Esophagus squamous epithelium (tissue), 5 donors: Measurements from ENCODE around the gene DIMT1. TPM values are rescaled to one million over a fixed set of nuclear protein-coding genes. Genes with fewer than 3 reads are reported as not detected.

Source experiments
- DNase-seq: peaks from one replicate; lab custom pipeline; 2025; lab: John Stamatoyannopoulos, UW
- H3K27ac ChIP-seq, 4 donors: fragments of 200-600 bp; sonication (generic); one replicate each; pipeline ENCODE4 v1.5.1; 2016 to 2019; ENCODE audit warnings: mild to moderate bottlenecking in 1 of 4
- H3K27me3 ChIP-seq, 4 donors: fragments of 200-600 bp; sonication (generic); 1 replicate in 3 of 4; 2 replicates in 1 of 4; pipeline versions ENCODE4 v1.5.1 to v1.6.0; 2017 to 2021; ENCODE audit warnings: antibody characterized with exemption in 1 of 4
- H3K36me3 ChIP-seq, 3 donors: fragments of 200-600 bp; sonication (generic); one replicate each; pipeline ENCODE4 v1.5.1; 2016 to 2019
- H3K4me1 ChIP-seq, 3 donors: fragments of 200-600 bp; sonication (generic); one replicate each; pipeline ENCODE4 v1.5.1; 2017 to 2019
- H3K4me3 ChIP-seq, 4 donors: fragments of 200-600 bp; sonication (generic); 1 replicate in 3 of 4; 2 replicates in 1 of 4; pipeline ENCODE4 v1.5.1; 2016 to 2019; ENCODE audit warnings: mild to moderate bottlenecking in 2 of 4, moderate library complexity in 1 of 4
- H3K9me3 ChIP-seq, 3 donors: fragments of 200-600 bp; sonication (generic); one replicate each; pipeline ENCODE4 v1.5.1; 2016 to 2019
- CTCF ChIP-seq, 6 experiments: fragments of 450-650 bp in 4 of 6; fragments of 200-600 bp in 2 of 6; sonication (generic) in 2 of 6; IDR thresholded peaks; one replicate each; pipeline ENCODE4 v1.5.1; 2016 to 2019; ENCODE audit warnings: antibody characterized with exemption in 6 of 6, mild to moderate bottlenecking in 4 of 6, moderate library complexity in 4 of 6
- POLR2A ChIP-seq, 4 donors: fragments of 450-650 bp; IDR thresholded peaks; one replicate each; pipeline ENCODE4 v1.6.1; 2017; ENCODE audit warnings: antibody characterized with exemption in 4 of 4, mild to moderate bottlenecking in 4 of 4, moderate library complexity in 3 of 4
- WGBS, 2 donors: methylation state at CpG; one replicate each; pipeline ENCODE4 v1.1.5; 2018; 5-methylcytosine and 5-hydroxymethylcytosine counted together
- intact Hi-C: fragments of 100-400 bp; cut with DNase I; formaldehyde crosslinking; loops from one replicate; pipeline ENCODE4 v1.15.0; 2022
- total RNA-seq, 4 donors: library from RNA; depleted of rRNA; stranded (reverse); fragments of >200 nt; gene quantifications; one replicate each; pipeline ENCODE4 v1.1.0, GENCODE V29; 2016
- donor health status: DM: yes; HTN: yes; CAD: no.

Gene DIMT1
- total RNA-seq, 4 donors from 2014 or later = 18.8 to 38.5 (median 26.8) TPM

- DNase-seq = no peak
- H3K9me3 ChIP-seq = no peaks in the 10 kb centered on the region
- intact Hi-C loops = loop anchor here (10.0 kb wide), 1 partner anchor 139 kb away; no protein-coding TSS in a partner anchor
- H3K27ac ChIP-seq = peak overlapping the region in 1 of 4 donors; percentile 28
- TF ChIP-seq CTCF (IDR thresholded peaks at IDR 0.05) (peak in 5 of 6 experiments; percentile 58 to 79 (median 75)), POLR2A (IDR thresholded peaks at IDR 0.05) (no peak)
- no peaks in the 10 kb centered on the region for H3K27me3 ChIP-seq
- no peak overlapping the region for H3K4me3 ChIP-seq
- peaks cover 0 to 6% (median 0%) of the 10 kb centered on the region in 3 donors for H3K4me1 ChIP-seq
- peaks cover 4 to 92% (median 15%) of the 10 kb centered on the region in 3 donors for H3K36me3 ChIP-seq
Measured at GRCh38 chr5:62354028-62354874, 49.5 kb downstream of the DIMT1 start.

- DNase-seq = no peak
- Histone ChIP-seq H3K9me3 (no peaks in the 10 kb centered on the region), H3K27me3 (no peaks in the 10 kb centered on the region), H3K4me1 (peaks cover 0 to 4% (median 0%) of the 10 kb centered on the region in 3 donors), H3K36me3 (peaks cover 4 to 64% (median 9%) of the 10 kb centered on the region in 3 donors), H3K27ac (no peak overlapping the region), H3K4me3 (no peak overlapping the region)
- TF ChIP-seq POLR2A (IDR thresholded peaks at IDR 0.05) (no peak), CTCF (IDR thresholded peaks at IDR 0.05) (no peak)
- intact Hi-C loops = no loop called here
- WGBS, 2 donors = 91 to 97% methylated on average over 1 of the region's 1 CpG
Measured at GRCh38 chr5:62348723-62349481, 54.8 kb downstream of the DIMT1 start.

GRCh38 chr5:62347928-62348327 lies 55.8 kb downstream of the DIMT1 start:
- H3K36me3 ChIP-seq = peaks cover 4 to 55% (median 9%) of the 10 kb centered on the region in 3 donors
- no peaks in the 10 kb centered on the region for H3K9me3 ChIP-seq
- H3K27me3 ChIP-seq = no peaks in the 10 kb centered on the region
- H3K4me3 ChIP-seq = no peak overlapping the region
- WGBS, 2 donors = 90 to 100% methylated on average over 1 of the region's 1 CpG
- DNase-seq = no peak
- H3K27ac ChIP-seq = no peak overlapping the region
- peaks cover 0 to 9% (median 0%) of the 10 kb centered on the region in 3 donors for H3K4me1 ChIP-seq
- intact Hi-C loops = no loop called here
- TF ChIP-seq POLR2A (IDR thresholded peaks at IDR 0.05) = no peak
- no peak for TF ChIP-seq CTCF (IDR thresholded peaks at IDR 0.05)

GRCh38 chr5:62346748-62347147 lies 57.0 kb downstream of the DIMT1 start:
- Histone ChIP-seq H3K4me1 (peaks cover 0 to 13% (median 2%) of the 10 kb centered on the region in 3 donors), H3K36me3 (peaks cover 4 to 43% (median 9%) of the 10 kb centered on the region in 3 donors), H3K4me3 (no peak overlapping the region), H3K27me3 (no peaks in the 10 kb centered on the region), H3K9me3 (no peaks in the 10 kb centered on the region), H3K27ac (no peak overlapping the region)
- DNase-seq = no peak
- TF ChIP-seq CTCF (IDR thresholded peaks at IDR 0.05) = no peak
- no peak for TF ChIP-seq POLR2A (IDR thresholded peaks at IDR 0.05)
- intact Hi-C loops = no loop called here
- 93 to 100% methylated on average over 2 of the region's 2 CpGs for WGBS, 2 donors
